HG02623 (cell line): Measurements from ENCODE around the gene EHMT2.

Source experiments
- ATAC-seq: cut with Tn5 transposase; IDR thresholded peaks from one replicate; pipeline ENCODE4 v1.9.1; 2021; ENCODE audit warnings: moderate library complexity; ENCODE audit not compliant: unreplicated experiment

EHMT2 gene

GRCh38 chr6:31892821-31893220 lies 4.7 kb downstream of the EHMT2 start:
- no peak for ATAC-seq

- ATAC-seq = no peak
These were observed 8.0 kb downstream of the EHMT2 start for GRCh38 chr6:31889331-31889972.

- no peak for ATAC-seq
These were observed 8.9 kb downstream of the EHMT2 start for GRCh38 chr6:31888276-31889258.

GRCh38 chr6:31887173-31888007 lies 10.1 kb downstream of the EHMT2 start:
- no peak for ATAC-seq

- no peak for ATAC-seq
These were observed 10.9 kb downstream of the EHMT2 start for GRCh38 chr6:31886541-31886991.

- ATAC-seq = no peak
These were observed 12.9 kb downstream of the EHMT2 start for GRCh38 chr6:31884528-31885035.

- no peak for ATAC-seq
These were observed 13.8 kb downstream of the EHMT2 start for GRCh38 chr6:31883676-31884075.

GRCh38 chr6:31882344-31882743 lies 15.2 kb downstream of the EHMT2 start:
- no peak for ATAC-seq

- ATAC-seq = no peak
These were observed 16.2 kb downstream of the EHMT2 start for GRCh38 chr6:31881136-31881859.

- ATAC-seq = no peak
These were observed 16.9 kb downstream of the EHMT2 start for GRCh38 chr6:31880616-31881015.

- no peak for ATAC-seq
These were observed 17.6 kb downstream of the EHMT2 start for GRCh38 chr6:31879901-31880300.

- ATAC-seq = no peak
These were observed 18.4 kb downstream of the EHMT2 start for GRCh38 chr6:31879143-31879542.

GRCh38 chr6:31878726-31879125 lies 18.8 kb downstream of the EHMT2 start, which contains the start of gene SLC44A4:
TSS of gene SLC44A4 (minus strand) at chr6:31878997. CDS start at chr6:31878980, 17 bp downstream.
- ATAC-seq = no peak

- no peak for ATAC-seq
These were observed 19.3 kb downstream of the EHMT2 start for GRCh38 chr6:31878222-31878621.

- ATAC-seq = no peak
These were observed 19.8 kb downstream of the EHMT2 start for GRCh38 chr6:31877651-31878161.

- no peak for ATAC-seq
These were observed 20.3 kb downstream of the EHMT2 start for GRCh38 chr6:31877125-31877650.

GRCh38 chr6:31876357-31876756 lies 21.1 kb downstream of the EHMT2 start:
- ATAC-seq = no peak

- ATAC-seq = no peak
These were observed 21.6 kb downstream of the EHMT2 start for GRCh38 chr6:31875877-31876276.

- no peak for ATAC-seq
These were observed 22.5 kb downstream of the EHMT2 start for GRCh38 chr6:31874836-31875572.
